Tibial nerve (tissue), 4 donors: Measurements from ENCODE around the gene ROS1. TPM values are rescaled to one million over a fixed set of nuclear protein-coding genes. Genes with fewer than 3 reads are reported as not detected.

Source experiments
- DNase-seq, 2 donors: peaks; one replicate each; pipeline ENCODE4 v3.0.0-alpha.2; 2019; ENCODE audit warnings: low spot score in 2 of 2
- H3K27ac ChIP-seq, 4 donors: fragments of 200-600 bp; sonication (generic) in 3 of 4; one replicate each; pipeline ENCODE4 v1.5.1; 2017 to 2019; ENCODE audit warnings: mild to moderate bottlenecking in 1 of 4
- H3K27me3 ChIP-seq, 2 donors: fragments of 200-600 bp; sonication (generic) in 1 of 2; one replicate each; pipeline versions ENCODE4 v1.5.1 to v1.6.0; 2017 to 2019
- H3K36me3 ChIP-seq, 3 donors: fragments of 200-600 bp; sonication (generic); one replicate each; pipeline ENCODE4 v1.5.1; 2018 to 2019
- H3K4me1 ChIP-seq, 4 donors: fragments of 200-600 bp; sonication (generic) in 3 of 4; one replicate each; pipeline ENCODE4 v1.5.1; 2017 to 2019
- H3K4me3 ChIP-seq, 4 donors: fragments of 200-600 bp; sonication (generic) in 3 of 4; one replicate each; pipeline ENCODE4 v1.5.1; 2017 to 2019; ENCODE audit warnings: mild to moderate bottlenecking in 1 of 4, moderate library complexity in 1 of 4
- H3K9me3 ChIP-seq, 4 donors: fragments of 200-600 bp; sonication (generic) in 3 of 4; one replicate each; pipeline ENCODE4 v1.5.1; 2017 to 2019
- CTCF ChIP-seq, 5 experiments: fragments of 200-600 bp in 3 of 5; fragments of 450-650 bp in 2 of 5; sonication (generic) in 3 of 5; IDR thresholded peaks; one replicate each; pipeline ENCODE4 v1.5.1; 2016 to 2019; ENCODE audit warnings: antibody characterized with exemption in 5 of 5, mild to moderate bottlenecking in 3 of 5, moderate library complexity in 2 of 5
- EP300 ChIP-seq, 2 donors: sonication (generic); formaldehyde crosslinking; IDR thresholded peaks; one replicate each; pipeline ENCODE4 v1.6.1; 2017; ENCODE audit warnings: antibody characterized with exemption in 2 of 2, mild to moderate bottlenecking in 1 of 2
- POLR2A ChIP-seq, 2 donors: fragments of 450-650 bp; IDR thresholded peaks; one replicate each; pipeline ENCODE4 v1.6.1; 2017; ENCODE audit warnings: antibody characterized with exemption in 2 of 2, mild to moderate bottlenecking in 2 of 2, moderate library complexity in 2 of 2
- WGBS, 2 donors: methylation state at CpG; one replicate each; pipeline ENCODE4 v1.1.5; 2018; 5-methylcytosine and 5-hydroxymethylcytosine counted together
- total RNA-seq, 4 donors: library from RNA; depleted of rRNA; stranded (reverse); fragments of >200 nt; gene quantifications; one replicate each; pipeline ENCODE4 v1.1.0, GENCODE V29; 2016

ROS1 gene
- total RNA-seq, 4 donors from 2014 or later = not detected

- DNase-seq = no peak
- no peak overlapping the region for H3K4me3 ChIP-seq
- H3K9me3 ChIP-seq = no peaks in the 10 kb centered on the region
- WGBS, 2 donors = 65 to 75% methylated on average over 4 of the region's 4 CpGs
- H3K36me3 ChIP-seq = no peaks in the 10 kb centered on the region
- H3K4me1 ChIP-seq = no peaks in the 10 kb centered on the region
- TF ChIP-seq EP300 (IDR thresholded peaks at IDR 0.05) (no peak), CTCF (IDR thresholded peaks at IDR 0.05) (no peak), POLR2A (IDR thresholded peaks at IDR 0.05) (no peak)
- H3K27ac ChIP-seq = no peak overlapping the region
- H3K27me3 ChIP-seq = no peaks in the 10 kb centered on the region
Measured at GRCh38 chr6:117328500-117328899, 97.2 kb downstream of the ROS1 start.

- H3K4me1 ChIP-seq = no peaks in the 10 kb centered on the region
- DNase-seq = no peak
- no peaks in the 10 kb centered on the region for H3K9me3 ChIP-seq
- H3K36me3 ChIP-seq = no peaks in the 10 kb centered on the region
- H3K27me3 ChIP-seq = no peaks in the 10 kb centered on the region
- no peak overlapping the region for H3K27ac ChIP-seq
- TF ChIP-seq CTCF (IDR thresholded peaks at IDR 0.05) (no peak), POLR2A (IDR thresholded peaks at IDR 0.05) (no peak), EP300 (IDR thresholded peaks at IDR 0.05) (no peak)
- no peak overlapping the region for H3K4me3 ChIP-seq
Measured at GRCh38 chr6:117328005-117328389, 97.7 kb downstream of the ROS1 start.

- Histone ChIP-seq H3K36me3 (no peaks in the 10 kb centered on the region), H3K27ac (no peak overlapping the region), H3K4me1 (no peaks in the 10 kb centered on the region), H3K4me3 (no peak overlapping the region), H3K27me3 (no peaks in the 10 kb centered on the region), H3K9me3 (no peaks in the 10 kb centered on the region)
- DNase-seq = no peak
- WGBS, 2 donors = 77 to 80% methylated on average over 8 of the region's 8 CpGs
- TF ChIP-seq CTCF (IDR thresholded peaks at IDR 0.05) = no peak
- TF ChIP-seq POLR2A (IDR thresholded peaks at IDR 0.05) = no peak
- TF ChIP-seq EP300 (IDR thresholded peaks at IDR 0.05) = no peak
Measured at GRCh38 chr6:117327149-117328004, 98.4 kb downstream of the ROS1 start.

- H3K4me3 ChIP-seq = no peak overlapping the region
- H3K27ac ChIP-seq = no peak overlapping the region
- WGBS, 2 donors = 38 to 42% methylated on average over 1 of the region's 1 CpG
- H3K36me3 ChIP-seq = no peaks in the 10 kb centered on the region
- H3K9me3 ChIP-seq = no peaks in the 10 kb centered on the region
- TF ChIP-seq EP300 (IDR thresholded peaks at IDR 0.05) = no peak
- TF ChIP-seq POLR2A (IDR thresholded peaks at IDR 0.05) = no peak
- no peak for TF ChIP-seq CTCF (IDR thresholded peaks at IDR 0.05)
- no peaks in the 10 kb centered on the region for H3K27me3 ChIP-seq
- DNase-seq = no peak
- H3K4me1 ChIP-seq = no peaks in the 10 kb centered on the region
Measured at GRCh38 chr6:117326396-117326795, 99.3 kb downstream of the ROS1 start.

- Histone ChIP-seq H3K4me1 (no peaks in the 10 kb centered on the region), H3K27me3 (no peaks in the 10 kb centered on the region), H3K27ac (no peak overlapping the region), H3K36me3 (no peaks in the 10 kb centered on the region), H3K9me3 (no peaks in the 10 kb centered on the region), H3K4me3 (no peak overlapping the region)
- 38 to 53% methylated on average over 4 of the region's 4 CpGs for WGBS, 2 donors
- TF ChIP-seq POLR2A (IDR thresholded peaks at IDR 0.05) (no peak), EP300 (IDR thresholded peaks at IDR 0.05) (no peak), CTCF (IDR thresholded peaks at IDR 0.05) (no peak)
- no peak for DNase-seq
Measured at GRCh38 chr6:117317261-117317660, 108.5 kb downstream of the ROS1 start.
